Tibial nerve (tissue), 4 donors: ENCODE measurements around the gene CCDC185.

Experiments used
- CTCF ChIP-seq, 5 experiments: fragments of 200-600 bp in 3 of 5; fragments of 450-650 bp in 2 of 5; sonication (generic) in 3 of 5; IDR thresholded peaks; one replicate each; pipeline ENCODE4 v1.5.1; 2016 to 2019; ENCODE audit warnings: antibody characterized with exemption in 5 of 5, mild to moderate bottlenecking in 3 of 5, moderate library complexity in 2 of 5
- EP300 ChIP-seq, 2 donors: sonication (generic); formaldehyde crosslinking; IDR thresholded peaks; one replicate each; pipeline ENCODE4 v1.6.1; 2017; ENCODE audit warnings: antibody characterized with exemption in 2 of 2, mild to moderate bottlenecking in 1 of 2
- POLR2A ChIP-seq, 2 donors: fragments of 450-650 bp; IDR thresholded peaks; one replicate each; pipeline ENCODE4 v1.6.1; 2017; ENCODE audit warnings: antibody characterized with exemption in 2 of 2, mild to moderate bottlenecking in 2 of 2, moderate library complexity in 2 of 2

GRCh38 chr1:223364685-223365382 lies 28.4 kb upstream of the CCDC185 start:
- TF ChIP-seq CTCF (IDR thresholded peaks at IDR 0.05) (no peak), POLR2A (IDR thresholded peaks at IDR 0.05) (no peak), EP300 (IDR thresholded peaks at IDR 0.05) (no peak)
